SHP77 (cell line): ENCODE results near the gene ZNF407.

ENCODE experiments used
- DNase-seq, 2 experiments: peaks; one replicate each; lab custom pipeline; 2025; lab: John Stamatoyannopoulos, UW

ZNF407 gene

GRCh38 chr18:74579496-74580065 is 18.1 kb upstream of the ZNF407 start:
- no peak for DNase-seq

GRCh38 chr18:74582642-74583041 is 15.0 kb upstream of the ZNF407 start:
- DNase-seq: no peak

DNA sequence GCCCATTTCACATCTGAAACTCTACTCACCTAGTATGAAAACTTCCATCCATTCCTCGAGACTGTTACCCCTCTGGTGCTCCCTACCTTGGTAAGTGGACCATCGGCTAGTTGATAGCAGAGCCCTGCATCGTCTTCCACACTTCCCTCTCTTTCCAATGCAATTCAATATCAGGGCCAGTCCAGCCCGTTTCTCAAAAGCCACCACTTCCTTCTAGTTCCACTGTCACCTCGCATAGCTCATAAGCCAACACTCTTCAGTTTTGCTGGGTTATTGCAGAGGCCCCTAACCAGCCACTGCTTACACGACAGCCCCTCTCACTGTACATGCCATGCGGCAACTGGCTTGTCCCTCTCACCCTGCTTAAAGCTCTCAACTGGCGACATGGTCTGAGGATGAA is 10.2 kb upstream of the ZNF407 start:
- DNase-seq: no peak

DNA sequence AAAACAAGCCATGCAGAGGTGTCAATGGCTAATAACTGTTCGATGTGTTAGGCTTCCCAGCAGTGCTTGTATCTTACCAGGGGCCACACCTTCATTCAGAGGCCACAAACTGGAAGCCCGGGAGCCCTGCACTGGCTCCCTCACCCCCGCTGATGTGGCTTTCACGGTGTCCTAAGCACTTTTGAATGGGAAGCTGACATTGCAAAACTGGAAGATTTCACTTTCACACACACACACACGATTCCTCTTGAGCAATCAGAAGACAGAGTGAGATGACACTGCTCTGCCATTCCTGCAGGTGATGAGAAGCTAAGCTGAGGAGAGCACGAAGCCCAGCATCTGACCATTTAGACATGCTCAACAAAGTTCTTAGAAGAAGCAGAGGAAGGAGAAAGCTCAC is 8.6 kb upstream of the ZNF407 start:
- no peak for DNase-seq

- DNase-seq: no peak
Observed at GRCh38 chr18:74589811-74590210, 7.9 kb upstream of the ZNF407 start.

DNA sequence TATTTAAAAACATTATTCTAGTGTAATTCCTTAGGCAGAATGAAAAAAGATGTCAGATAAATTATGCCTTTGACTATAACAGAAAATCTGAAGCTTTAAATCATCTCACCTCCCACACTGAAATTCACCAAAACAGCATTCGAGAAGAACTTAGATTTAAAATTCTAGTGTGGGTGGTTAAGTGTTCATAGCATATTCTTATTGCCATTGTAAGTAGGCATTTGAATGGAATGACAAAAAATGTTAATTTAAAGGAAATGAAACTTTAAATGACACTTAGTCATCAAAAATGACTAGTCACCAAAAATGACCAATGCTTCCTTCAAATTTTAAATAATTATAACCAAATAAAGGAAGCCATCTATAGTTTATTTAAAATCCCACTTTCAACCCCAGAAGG is 7.0 kb upstream of the ZNF407 start:
- no peak for DNase-seq

DNA sequence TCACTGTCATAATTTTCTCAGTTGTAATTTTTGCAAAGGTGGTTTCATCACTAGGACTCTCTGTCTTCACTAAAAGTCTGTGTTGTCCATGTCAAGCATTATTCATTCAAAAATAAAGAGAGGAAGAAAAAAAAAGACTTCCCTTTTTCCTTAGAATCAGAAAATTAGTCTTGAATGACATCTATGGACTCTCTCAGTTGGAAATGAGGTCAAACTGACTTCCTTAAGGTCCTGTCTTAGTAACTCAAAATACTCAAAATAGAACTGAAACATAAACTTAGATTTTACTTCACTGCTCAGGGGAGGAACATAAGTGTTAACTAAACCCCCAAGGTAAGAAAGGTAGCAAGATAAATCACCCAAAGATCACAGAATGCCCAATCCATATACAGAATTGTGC is 2.2 kb upstream of the ZNF407 start:
- no peak for DNase-seq

GRCh38 chr18:74597034-74597661 is 522 bp upstream of the ZNF407 start:
- DNase-seq: peak; percentile 65 to 71

- DNase-seq: peak; percentile 59 to 63
Observed at GRCh38 chr18:74598350-74599001, 806 bp downstream of the ZNF407 start.

DNA sequence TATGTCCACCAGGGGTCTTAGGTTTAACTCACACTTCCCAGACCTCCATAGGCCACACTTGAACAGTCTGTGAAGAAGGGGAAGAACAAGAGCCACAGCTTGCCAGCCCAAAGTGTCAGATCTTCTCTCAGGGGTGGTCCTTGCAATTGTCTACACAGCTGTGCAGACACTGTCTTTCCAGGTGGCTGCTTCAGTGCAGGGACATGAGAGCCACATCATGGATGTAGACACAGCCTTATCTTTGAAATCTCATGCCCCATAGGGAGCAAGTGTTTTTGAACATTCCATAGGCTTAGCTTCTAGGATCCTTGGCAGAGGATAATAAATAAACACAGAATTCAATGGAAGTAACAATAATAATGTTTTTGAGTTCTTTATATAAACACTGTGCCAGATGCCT is 6.7 kb downstream of the ZNF407 start:
- no peak for DNase-seq

DNA sequence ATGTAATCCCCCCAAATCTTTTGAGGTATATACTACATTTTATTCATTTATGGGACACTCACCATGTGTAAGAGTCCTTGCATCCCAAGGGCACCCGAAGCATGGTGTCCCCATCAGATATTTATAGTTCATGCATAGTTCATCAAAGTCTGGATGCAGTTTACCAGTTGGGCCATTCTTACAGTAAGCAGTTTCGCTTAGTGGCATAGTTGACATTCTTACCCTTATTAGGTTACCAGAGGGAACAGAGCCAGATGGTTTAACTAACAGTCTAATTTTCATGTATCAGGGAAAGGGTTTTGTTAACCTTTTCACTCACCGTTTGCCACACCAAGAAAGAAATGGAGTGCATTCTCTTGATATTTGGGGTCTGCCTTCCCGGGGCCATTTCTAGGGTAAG is 7.1 kb downstream of the ZNF407 start:
- no peak for DNase-seq

DNA sequence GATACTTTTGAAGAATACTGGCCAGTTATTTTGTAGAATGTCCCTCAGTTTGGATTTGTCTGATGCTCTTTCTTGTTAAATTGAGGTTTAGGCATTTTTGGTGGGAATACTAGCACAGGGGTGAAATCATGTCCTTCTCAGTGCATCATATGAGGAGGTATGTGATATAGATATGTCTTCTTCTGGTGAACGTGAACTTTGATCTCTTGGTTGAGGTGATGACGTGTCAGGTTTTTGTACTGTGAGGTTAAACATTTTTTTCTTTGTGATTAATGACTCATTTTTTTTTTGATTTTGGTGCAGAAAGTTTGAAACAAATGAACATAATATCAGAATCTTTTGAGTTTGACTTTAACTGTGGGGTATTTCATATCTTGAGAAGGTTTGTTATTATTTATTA is 11.0 kb downstream of the ZNF407 start:
- DNase-seq: no peak

GRCh38 chr18:74609535-74609934 is 11.9 kb downstream of the ZNF407 start:
- DNase-seq: no peak

GRCh38 chr18:74610051-74610615 is 12.5 kb downstream of the ZNF407 start:
- no peak for DNase-seq

GRCh38 chr18:74610860-74611259 is 13.2 kb downstream of the ZNF407 start:
- no peak for DNase-seq

DNA sequence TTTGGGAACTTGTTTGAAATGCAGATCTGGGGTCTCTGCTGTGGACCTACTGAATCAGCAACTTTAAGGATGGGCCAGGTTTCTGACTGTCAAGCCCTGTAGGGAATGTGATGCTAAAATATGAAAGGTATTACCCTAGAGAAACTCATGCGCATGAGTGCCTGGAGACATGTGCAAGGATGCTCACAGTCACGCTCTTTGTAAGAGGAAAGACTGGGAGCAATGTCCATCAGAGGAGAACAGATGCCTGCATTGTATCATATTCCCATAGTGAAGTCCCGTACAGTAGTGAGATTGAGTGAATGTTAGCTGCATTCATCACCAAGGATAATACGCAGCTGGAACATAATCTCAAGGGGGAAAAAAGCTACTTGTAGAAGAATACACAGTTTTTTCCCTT is 14.1 kb downstream of the ZNF407 start:
- DNase-seq: no peak

DNA sequence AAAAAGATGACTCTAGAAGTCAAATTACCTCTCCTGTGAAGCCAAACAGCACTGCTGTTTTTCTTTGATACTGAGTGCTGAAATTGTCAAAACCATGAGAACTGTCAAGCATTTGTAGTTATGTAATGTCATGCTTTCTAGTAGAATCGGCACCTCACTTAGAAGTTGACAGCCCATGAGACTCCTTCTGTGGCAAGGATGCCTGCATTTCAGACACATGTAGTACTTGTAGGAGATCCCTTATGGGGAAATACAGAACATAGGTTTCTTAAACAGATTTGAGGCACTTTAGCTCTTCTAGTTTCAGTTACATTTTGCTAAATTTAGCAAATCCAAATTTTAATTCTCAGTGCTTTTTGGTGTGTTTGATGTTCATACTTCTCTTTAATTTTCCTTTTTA is 15.7 kb downstream of the ZNF407 start:
- DNase-seq: no peak

DNA sequence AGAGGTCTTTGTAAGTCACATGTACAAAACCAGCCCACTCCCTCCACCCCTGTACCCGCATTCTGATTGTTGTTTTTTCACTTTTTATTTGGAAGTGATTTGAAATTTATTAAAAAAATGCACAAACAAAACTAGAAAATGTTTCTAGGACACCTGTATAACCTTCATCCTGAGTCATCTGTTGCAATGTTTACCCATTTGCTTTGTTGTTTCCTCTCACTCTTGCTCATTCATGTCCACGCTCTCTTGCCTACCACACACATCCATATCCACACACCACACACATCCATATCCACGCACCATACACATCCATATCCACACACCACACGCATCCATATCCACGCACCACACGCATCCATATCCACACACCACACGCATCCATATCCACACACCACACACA is 18.8 kb downstream of the ZNF407 start:
- no peak for DNase-seq

GRCh38 chr18:74617486-74617885 is 19.8 kb downstream of the ZNF407 start:
- DNase-seq: no peak

- DNase-seq: no peak
Observed at GRCh38 chr18:74622072-74622471, 24.4 kb downstream of the ZNF407 start.

DNA sequence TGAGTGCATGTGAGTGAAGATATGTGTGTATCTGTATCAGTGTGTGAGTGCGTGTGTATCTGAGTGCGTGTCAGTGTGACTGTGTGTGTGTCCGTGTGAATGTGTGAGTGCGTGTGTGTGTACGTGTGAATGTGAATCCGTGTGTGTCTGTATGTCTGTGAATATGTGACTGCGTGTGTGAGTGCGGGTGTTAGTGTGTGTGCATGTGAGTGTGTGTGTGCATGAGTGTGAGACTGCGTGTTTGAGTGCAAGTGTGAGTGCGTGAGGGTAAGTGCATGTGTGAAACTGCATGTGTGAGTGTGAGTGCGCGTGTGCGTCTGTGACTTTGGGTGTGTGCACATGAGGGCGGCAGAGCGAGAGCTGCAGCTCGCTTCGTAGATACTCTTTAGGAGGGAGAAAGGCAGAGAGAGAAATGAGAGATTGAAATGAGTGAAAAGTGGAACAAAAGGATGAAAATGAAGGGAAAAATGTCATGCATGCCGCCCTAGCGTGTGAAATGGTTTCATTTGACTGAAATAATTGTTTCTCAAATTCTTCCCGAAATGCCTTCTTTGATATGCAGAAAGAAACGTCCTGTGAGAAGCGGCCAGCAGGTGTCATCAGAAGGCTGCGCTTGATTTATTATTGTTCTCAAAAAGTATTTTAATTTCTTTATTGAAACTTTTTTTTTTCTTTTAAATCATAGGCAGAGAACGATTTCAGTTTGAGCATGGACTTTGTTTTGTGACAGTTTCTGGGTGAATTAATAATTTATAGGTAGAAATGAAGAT is 25.6 kb downstream of the ZNF407 start:
- DNase-seq: no peak

DNA sequence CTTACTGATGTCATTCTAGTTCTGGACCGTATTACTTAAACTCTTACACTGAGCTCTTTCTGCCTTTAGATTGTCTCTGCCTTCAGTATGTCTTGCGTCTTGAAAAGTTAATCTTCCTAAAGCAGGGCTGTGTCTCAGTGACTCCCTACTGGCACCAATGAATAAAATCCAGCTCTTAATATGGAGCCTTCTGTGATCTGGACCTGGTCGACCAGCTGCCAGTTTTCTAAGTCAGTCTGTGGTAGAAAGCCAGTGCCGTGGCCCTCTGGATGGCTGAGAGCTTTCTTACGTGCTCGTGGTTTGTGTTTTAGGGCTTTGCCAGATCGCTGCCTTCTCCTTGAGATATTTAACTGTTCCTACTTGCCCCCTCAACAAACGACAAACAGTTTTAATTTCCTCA is 26.8 kb downstream of the ZNF407 start:
- DNase-seq: no peak

DNA sequence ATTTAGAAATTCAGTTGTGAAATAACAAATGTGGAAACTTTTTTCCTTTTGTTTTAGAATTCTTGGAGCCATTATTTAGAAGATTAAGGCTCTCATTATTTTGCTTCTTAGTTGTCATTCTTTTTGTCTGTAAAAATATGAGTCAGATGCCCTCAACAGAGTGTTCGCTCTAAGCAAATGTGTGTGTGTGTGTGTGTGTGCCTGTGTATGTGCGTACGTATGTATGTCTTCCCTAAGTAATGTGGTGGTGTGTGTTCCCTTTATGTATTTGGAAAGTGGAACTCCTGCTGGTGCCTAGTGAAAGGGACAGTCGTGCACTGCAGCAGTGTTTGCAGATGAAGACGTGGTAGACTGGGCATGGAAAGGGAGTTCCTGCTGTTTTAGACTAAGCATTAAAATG is 27.5 kb downstream of the ZNF407 start:
- no peak for DNase-seq
